Neuronal stem cell (in vitro differentiated cells): ENCODE data around the gene RAD9B.
"Not testable (repeated sequence)": the region's sequence is repeated elsewhere in the genome, so short reads cannot be mapped to it uniquely, and the experiment has no call there.

Experiments used
- DNase-seq: peaks from one replicate; pipeline ENCODE4 v3.0.0-alpha.2; 2013; ENCODE audit warnings: low spot score
- H2AFZ ChIP-seq: one replicate; pipeline ENCODE4 v1.6.1; 2013; ENCODE audit warnings: mild to moderate bottlenecking, low read length, inconsistent platforms
- H2AK5ac ChIP-seq: 2 replicates; pipeline ENCODE4 v1.6.1; 2013; ENCODE audit warnings: low read depth, mild to moderate bottlenecking, inconsistent platforms, low read length, moderate library complexity, mixed read lengths
- H2BK120ac ChIP-seq: 2 replicates; pipeline ENCODE4 v1.6.1; 2013; ENCODE audit warnings: low read depth, mild to moderate bottlenecking, inconsistent platforms, low read length, moderate library complexity, mixed read lengths
- H2BK12ac ChIP-seq: one replicate; pipeline ENCODE4 v1.6.1; 2013; ENCODE audit warnings: low read length, inconsistent platforms
- H2BK15ac ChIP-seq: 2 replicates; pipeline ENCODE4 v1.6.1; 2013; ENCODE audit warnings: mild to moderate bottlenecking, low read length, inconsistent platforms, mixed read lengths
- H2BK5ac ChIP-seq: one replicate; pipeline ENCODE4 v1.6.1; 2013; ENCODE audit warnings: inconsistent platforms, mild to moderate bottlenecking, low read length, moderate library complexity
- H3K14ac ChIP-seq: one replicate; pipeline ENCODE4 v1.6.1; 2013; ENCODE audit warnings: low read length, inconsistent platforms
- H3K18ac ChIP-seq: 2 replicates; pipeline ENCODE4 v1.6.1; 2013; ENCODE audit warnings: low read length, inconsistent platforms
- H3K23ac ChIP-seq: 2 replicates; pipeline ENCODE4 v1.6.1; 2013; ENCODE audit warnings: low read depth, mild to moderate bottlenecking, mixed read lengths, low read length, inconsistent platforms; ENCODE audit not compliant: poor library complexity
- H3K27ac ChIP-seq: replicated peaks from 3 replicates; pipeline ENCODE4 v1.5.1; 2013; ENCODE audit warnings: low read length, inconsistent platforms
- H3K27me3 ChIP-seq, 3 experiments: 2 replicates each; pipeline ENCODE4 v1.6.1; 2013; ENCODE audit warnings: low read length in 3 of 3, mild to moderate bottlenecking in 2 of 3, inconsistent platforms in 1 of 3, low read depth in 1 of 3, mixed read lengths in 1 of 3, moderate library complexity in 1 of 3; ENCODE audit not compliant: control insufficient read depth in 3 of 3, insufficient read depth in 3 of 3
- H3K36me3 ChIP-seq, 2 donors: replicated peaks in 1 of 2; 2 replicates each; pipeline ENCODE4 v1.6.1; 2013; ENCODE audit warnings: low read length in 2 of 2; ENCODE audit not compliant: control insufficient read depth in 2 of 2, insufficient read depth in 2 of 2
- H3K4ac ChIP-seq: 2 replicates; pipeline ENCODE4 v1.6.1; 2013; ENCODE audit warnings: inconsistent platforms, mild to moderate bottlenecking, low read length, moderate library complexity
- H3K4me1 ChIP-seq, 2 donors: 1 replicate in 1 of 2; 2 replicates in 1 of 2; pipeline ENCODE4 v1.6.1; 2013; ENCODE audit warnings: low read length in 2 of 2, low read depth in 1 of 2; ENCODE audit not compliant: control insufficient read depth in 2 of 2, insufficient read depth in 1 of 2
- H3K4me2 ChIP-seq: one replicate; pipeline ENCODE4 v1.6.1; 2013; ENCODE audit warnings: mild to moderate bottlenecking, low read length, inconsistent platforms; ENCODE audit not compliant: insufficient read depth, poor library complexity, severe bottlenecking
- H3K4me3 ChIP-seq, 2 donors: 2 replicates each; pipeline ENCODE4 v1.5.1; 2013; ENCODE audit warnings: low read length in 2 of 2, mild to moderate bottlenecking in 2 of 2, inconsistent platforms in 1 of 2, moderate library complexity in 1 of 2
- H3K79me1 ChIP-seq: one replicate; pipeline ENCODE4 v1.6.1; 2013; ENCODE audit warnings: low read depth, mild to moderate bottlenecking, inconsistent platforms, low read length, moderate library complexity
- H3K9ac ChIP-seq: one replicate; pipeline ENCODE4 v1.6.1; 2013; ENCODE audit warnings: mild to moderate bottlenecking, low read depth, low read length, inconsistent platforms; ENCODE audit not compliant: poor library complexity
- H3K9me3 ChIP-seq, 2 donors: replicated peaks in 1 of 2; 2 replicates each; pipeline versions ENCODE3 to v1.6.1; 2013; ENCODE audit warnings: low read length in 2 of 2, mild to moderate bottlenecking in 2 of 2, inconsistent platforms in 1 of 2, low read depth in 1 of 2, mixed read lengths in 1 of 2, moderate library complexity in 1 of 2; ENCODE audit not compliant: control insufficient read depth in 2 of 2, insufficient read depth in 1 of 2
- H4K8ac ChIP-seq: one replicate; pipeline ENCODE4 v1.6.1; 2013; ENCODE audit warnings: low read depth, mild to moderate bottlenecking, inconsistent platforms, low read length, moderate library complexity
- H4K91ac ChIP-seq: one replicate; pipeline ENCODE4 v1.6.1; 2013; ENCODE audit warnings: low read length, low read depth, mild to moderate bottlenecking, inconsistent platforms; ENCODE audit not compliant: poor library complexity
- WGBS, 2 donors: extraction: QIAGEN DNeasy Blood & Tissue Kit; methylation state at CpG; one replicate each; pipeline ENCODE4 v1.1.7; 2013; ENCODE audit warnings: missing lambda C conversion rate in 2 of 2, mixed read lengths in 1 of 2; ENCODE audit not compliant: insufficient read length in 2 of 2, insufficient replicate concordance in 1 of 2; ENCODE audit errors: extremely low coverage in 2 of 2; 5-methylcytosine and 5-hydroxymethylcytosine counted together

The RAD9B gene

GRCh38 chr12:110461189-110461588 lies 40.9 kb upstream of the RAD9B start:
- H3K4me3 ChIP-seq, H3K18ac ChIP-seq, H3K9me3 ChIP-seq, H3K4me1 ChIP-seq, H2AFZ ChIP-seq, H3K27me3 ChIP-seq, H2AK5ac ChIP-seq, H3K14ac ChIP-seq, DNase-seq, H3K79me1 ChIP-seq, H3K4ac ChIP-seq, H2BK5ac ChIP-seq, H2BK120ac ChIP-seq, H4K91ac ChIP-seq, H3K23ac ChIP-seq, H3K4me2 ChIP-seq, H2BK12ac ChIP-seq, H4K8ac ChIP-seq, H2BK15ac ChIP-seq, H3K9ac ChIP-seq, H3K27ac ChIP-seq: not testable (repeated sequence)
- WGBS, 2 donors, result no CpG with 5 or more reads among the region's 5 CpGs
- peaks cover 19 to 84% of the 10 kb centered on the region in 2 donors for H3K36me3 ChIP-seq

GRCh38 chr12:110465024-110465423 lies 37.1 kb upstream of the RAD9B start:
- DNase-seq, result no peak
- WGBS, 2 donors, result no CpG with 5 or more reads among the region's 2 CpGs
- Histone ChIP-seq H2BK120ac (no peak overlapping the region), H4K8ac (no peak overlapping the region), H2BK12ac (no peak overlapping the region), H3K36me3 (peaks cover 15 to 48% of the 10 kb centered on the region in 2 donors), H3K18ac (no peak overlapping the region), H3K27me3 (no peaks in the 10 kb centered on the region), H3K9me3 (no peaks in the 10 kb centered on the region), H4K91ac (no peak overlapping the region), H2BK5ac (no peak overlapping the region), H3K9ac (no peak overlapping the region), H2AFZ (no peak overlapping the region), H3K27ac (no peak overlapping the region), H3K4me3 (no peak overlapping the region), H3K4me1 (peaks cover 6 to 8% of the 10 kb centered on the region in 2 donors), H2AK5ac (no peak overlapping the region), H2BK15ac (no peak overlapping the region), H3K14ac (no peak overlapping the region), H3K23ac (no peak overlapping the region), H3K4ac (no peak overlapping the region), H3K79me1 (peaks cover 14% of the 10 kb centered on the region), H3K4me2 (no peak overlapping the region)

- not testable (repeated sequence) for H3K9me3 ChIP-seq, H4K8ac ChIP-seq, H3K27me3 ChIP-seq, H2AK5ac ChIP-seq, H3K14ac ChIP-seq, H2AFZ ChIP-seq, H3K27ac ChIP-seq, H2BK12ac ChIP-seq, H2BK120ac ChIP-seq, H3K4ac ChIP-seq, DNase-seq, H3K4me2 ChIP-seq, H3K23ac ChIP-seq, H4K91ac ChIP-seq, H3K4me1 ChIP-seq, H3K4me3 ChIP-seq, H2BK5ac ChIP-seq, H3K18ac ChIP-seq, H2BK15ac ChIP-seq, H3K9ac ChIP-seq
- Histone ChIP-seq H3K79me1 (peaks cover 12% of the 10 kb centered on the region), H3K36me3 (peaks cover 15 to 45% of the 10 kb centered on the region in 2 donors)
- no CpG with 5 or more reads among the region's 11 CpGs for WGBS, 2 donors
Measured at GRCh38 chr12:110465765-110466164, 36.4 kb upstream of the RAD9B start.

- H2AK5ac ChIP-seq, result no peak overlapping the region
- no peak overlapping the region for H3K14ac ChIP-seq
Measured at GRCh38 chr12:110466791-110467190, 35.3 kb upstream of the RAD9B start.

More at GRCh38 chr12:110466791-110467190, 35.3 kb upstream of the RAD9B start:
- no CpG with 5 or more reads among the region's 5 CpGs for WGBS, 2 donors
- no peak overlapping the region for H2BK5ac ChIP-seq
- H2AFZ ChIP-seq, result no peak overlapping the region
- no peak overlapping the region for H3K9ac ChIP-seq
- H3K18ac ChIP-seq, result no peak overlapping the region
- no peaks in the 10 kb centered on the region for H3K9me3 ChIP-seq
- peaks cover 6 to 8% of the 10 kb centered on the region in 2 donors for H3K4me1 ChIP-seq
- no peak overlapping the region for H3K23ac ChIP-seq
- peaks cover 15 to 35% of the 10 kb centered on the region in 2 donors for H3K36me3 ChIP-seq
- no peak overlapping the region for H2BK12ac ChIP-seq
- H3K27ac ChIP-seq, result no peak overlapping the region
- no peak overlapping the region for H4K91ac ChIP-seq
- DNase-seq, result no peak
- H4K8ac ChIP-seq, result no peak overlapping the region
- H3K79me1 ChIP-seq, result peaks cover 12% of the 10 kb centered on the region
- peak overlapping the region in 1 of 2 donors; percentile 62 for H3K4me3 ChIP-seq
- no peak overlapping the region for H2BK15ac ChIP-seq
- H3K4ac ChIP-seq, result no peak overlapping the region
- H2BK120ac ChIP-seq, result no peak overlapping the region
- H3K27me3 ChIP-seq, result no peaks in the 10 kb centered on the region
- no peak overlapping the region for H3K4me2 ChIP-seq
